HG02981 (cell line): ENCODE results near the gene WWOX.

Source experiments
- ATAC-seq: cut with Tn5 transposase; IDR thresholded peaks from one replicate; pipeline ENCODE4 v1.9.1; 2021; ENCODE audit warnings: mild to moderate bottlenecking, moderate library complexity; ENCODE audit not compliant: unreplicated experiment

The WWOX gene

GRCh38 chr16:79136955-79137354, 1037.5 kb downstream of the WWOX start:
- no peak for ATAC-seq

- ATAC-seq: no peak
Observed at GRCh38 chr16:79137426-79137939, 1038.0 kb downstream of the WWOX start.

GRCh38 chr16:79139799-79140198, 1040.3 kb downstream of the WWOX start:
- ATAC-seq: no peak

- ATAC-seq: no peak
Observed at GRCh38 chr16:79143026-79143425, 1043.6 kb downstream of the WWOX start.

GRCh38 chr16:79150151-79150550, 1050.7 kb downstream of the WWOX start:
- ATAC-seq: no peak

GRCh38 chr16:79150632-79151310, 1051.3 kb downstream of the WWOX start:
- ATAC-seq: no peak

- no peak for ATAC-seq
Observed at GRCh38 chr16:79154086-79154485, 1054.6 kb downstream of the WWOX start.

- ATAC-seq: no peak
Observed at GRCh38 chr16:79155471-79155870, 1056.0 kb downstream of the WWOX start.

- ATAC-seq: no peak
Observed at GRCh38 chr16:79155904-79156303, 1056.5 kb downstream of the WWOX start.

- ATAC-seq: no peak
Observed at GRCh38 chr16:79156761-79157160, 1057.3 kb downstream of the WWOX start.

- ATAC-seq: no peak
Observed at GRCh38 chr16:79158337-79158736, 1058.9 kb downstream of the WWOX start.

GRCh38 chr16:79159261-79160049, 1060.0 kb downstream of the WWOX start:
- ATAC-seq: no peak

- no peak for ATAC-seq
Observed at GRCh38 chr16:79162977-79163376, 1063.5 kb downstream of the WWOX start.

- no peak for ATAC-seq
Observed at GRCh38 chr16:79163691-79164387, 1064.4 kb downstream of the WWOX start.

GRCh38 chr16:79164388-79164995, 1065.0 kb downstream of the WWOX start:
- ATAC-seq: no peak

GRCh38 chr16:79165079-79165478, 1065.6 kb downstream of the WWOX start:
- ATAC-seq: no peak

- ATAC-seq: no peak
Observed at GRCh38 chr16:79165506-79165905, 1066.1 kb downstream of the WWOX start.

GRCh38 chr16:79167893-79168292, 1068.4 kb downstream of the WWOX start:
- ATAC-seq: no peak

GRCh38 chr16:79168321-79168720, 1068.9 kb downstream of the WWOX start:
- ATAC-seq: no peak

- no peak for ATAC-seq
Observed at GRCh38 chr16:79169239-79169638, 1069.8 kb downstream of the WWOX start.

GRCh38 chr16:79170555-79171246, 1071.2 kb downstream of the WWOX start:
- ATAC-seq: no peak
